SK-N-SH treated with all-trans-retinoic acid at 6 μM for 48 hours (cell line): ENCODE data around the gene CEP120.
"Not testable (repeated sequence)": the region's sequence is repeated elsewhere in the genome, so short reads cannot be mapped to it uniquely, and the experiment has no call there.

Experiments
- ATAC-seq: fragments of 200-7000 bp; cut with Tn5 transposase; 3 replicates; pipeline ENCODE4 v1.9.1; 2020; ENCODE audit warnings: mild to moderate bottlenecking, moderate library complexity
- ARNTL ChIP-seq: fragments of 450-650 bp; formaldehyde crosslinking; IDR thresholded peaks from 2 replicates; pipeline ENCODE4 v1.5.0; 2020; ENCODE audit warnings: low read depth, mild to moderate bottlenecking, moderate library complexity, borderline replicate concordance
- BACH2 ChIP-seq: fragments of 250-450 bp; sonication (Bioruptor Pico); IDR thresholded peaks from 2 replicates; pipeline ENCODE4 v1.9.0; 2021; ENCODE audit warnings: mild to moderate bottlenecking, borderline replicate concordance
- CREB5 ChIP-seq: fragments of 250-450 bp; sonication (Bioruptor Pico); IDR thresholded peaks from 2 replicates; pipeline ENCODE4 v1.5.1; 2020; ENCODE audit warnings: low read depth, mild to moderate bottlenecking, moderate library complexity
- CSDC2 ChIP-seq: fragments of 250-450 bp; sonication (Bioruptor Pico); IDR thresholded peaks from 2 replicates; pipeline ENCODE4 v1.5.0; 2020; ENCODE audit warnings: mild to moderate bottlenecking, moderate library complexity
- GLIS3 ChIP-seq: fragments of 250-450 bp; sonication (Bioruptor Pico); IDR thresholded peaks from 2 replicates; pipeline ENCODE4 v1.5.0; 2020; ENCODE audit warnings: mild to moderate bottlenecking, moderate library complexity
- ISL1 ChIP-seq: fragments of 250-450 bp; sonication (Bioruptor Pico); IDR thresholded peaks from 2 replicates; pipeline ENCODE4 v2.1.2; 2022; ENCODE audit warnings: mild to moderate bottlenecking, moderate library complexity
- OSR1 ChIP-seq: fragments of 250-450 bp; sonication (Bioruptor Pico); IDR thresholded peaks from 2 replicates; pipeline ENCODE4 v1.8.0; 2022; ENCODE audit warnings: moderate library complexity, mild to moderate bottlenecking, inconsistent platforms
- PATZ1 ChIP-seq: fragments of 250-450 bp; sonication (Bioruptor Pico); IDR thresholded peaks from 2 replicates; pipeline ENCODE4 v1.8.0; 2020; ENCODE audit warnings: mild to moderate bottlenecking, moderate library complexity, borderline replicate concordance
- PPARA ChIP-seq: fragments of 250-450 bp; sonication (Bioruptor Pico); IDR thresholded peaks from 2 replicates; pipeline ENCODE4 v1.5.0; 2020; ENCODE audit warnings: mild to moderate bottlenecking, borderline replicate concordance
- RARB ChIP-seq: fragments of 250-450 bp; sonication (Bioruptor Pico); IDR thresholded peaks from 2 replicates; pipeline ENCODE4 v1.8.0; 2021; ENCODE audit warnings: mild to moderate bottlenecking, moderate library complexity
- SNAI2 ChIP-seq: fragments of 250-450 bp; sonication (Bioruptor Pico); IDR thresholded peaks from 2 replicates; pipeline ENCODE4 v1.5.0; 2020; ENCODE audit warnings: mild to moderate bottlenecking, moderate library complexity
- TCF4 ChIP-seq: fragments of 250-450 bp; sonication (Bioruptor Pico); IDR thresholded peaks from 2 replicates; pipeline ENCODE4 v1.8.0; 2021; ENCODE audit warnings: mild to moderate bottlenecking, moderate library complexity, borderline replicate concordance
- TOX ChIP-seq: fragments of 250-450 bp; sonication (Bioruptor Pico); IDR thresholded peaks from 2 replicates; pipeline ENCODE4 v1.8.0; 2021; ENCODE audit warnings: mild to moderate bottlenecking, moderate library complexity, borderline replicate concordance
- ZC3H10 ChIP-seq: fragments of 250-450 bp; sonication (Bioruptor Pico); IDR thresholded peaks from 2 replicates; pipeline ENCODE4 v1.5.1; 2021; ENCODE audit warnings: mild to moderate bottlenecking, moderate library complexity
- ZFP3 ChIP-seq: fragments of 250-450 bp; sonication (Bioruptor Pico); IDR thresholded peaks from 2 replicates; pipeline ENCODE4 v1.5.0; 2020; ENCODE audit warnings: mild to moderate bottlenecking, moderate library complexity
- ZFP30 ChIP-seq: fragments of 450-650 bp; formaldehyde crosslinking; IDR thresholded peaks from 2 replicates; pipeline ENCODE4 v1.5.0; 2022; ENCODE audit warnings: mild to moderate bottlenecking, moderate library complexity
- ZNF565 ChIP-seq: fragments of 450-650 bp; formaldehyde crosslinking; conservative IDR thresholded peaks from 2 replicates; pipeline ENCODE4 v1.5.0; 2020; ENCODE audit warnings: low read depth, mild to moderate bottlenecking, moderate library complexity
- ZNF70 ChIP-seq: fragments of 450-650 bp; formaldehyde crosslinking; IDR thresholded peaks from 2 replicates; pipeline ENCODE4 v1.5.0; 2020; ENCODE audit warnings: mild to moderate bottlenecking, moderate library complexity
- ZNF8 ChIP-seq: fragments of 450-650 bp; formaldehyde crosslinking; IDR thresholded peaks from 2 replicates; pipeline ENCODE4 v1.5.0; 2020; ENCODE audit warnings: mild to moderate bottlenecking, moderate library complexity
- TF ChIP-seq, protein P1 (sequence below): fragments of 250-450 bp; sonication (Bioruptor Pico); IDR thresholded peaks from 2 replicates; pipeline ENCODE4 v1.5.1; 2021; ENCODE audit warnings: mild to moderate bottlenecking, moderate library complexity
- TF ChIP-seq, protein P2 (sequence below): fragments of 250-450 bp; sonication (Bioruptor Pico); IDR thresholded peaks from 2 replicates; pipeline ENCODE4 v1.8.0; 2021; ENCODE audit warnings: low read depth, mild to moderate bottlenecking, moderate library complexity, borderline replicate concordance

CEP120 gene

DNA sequence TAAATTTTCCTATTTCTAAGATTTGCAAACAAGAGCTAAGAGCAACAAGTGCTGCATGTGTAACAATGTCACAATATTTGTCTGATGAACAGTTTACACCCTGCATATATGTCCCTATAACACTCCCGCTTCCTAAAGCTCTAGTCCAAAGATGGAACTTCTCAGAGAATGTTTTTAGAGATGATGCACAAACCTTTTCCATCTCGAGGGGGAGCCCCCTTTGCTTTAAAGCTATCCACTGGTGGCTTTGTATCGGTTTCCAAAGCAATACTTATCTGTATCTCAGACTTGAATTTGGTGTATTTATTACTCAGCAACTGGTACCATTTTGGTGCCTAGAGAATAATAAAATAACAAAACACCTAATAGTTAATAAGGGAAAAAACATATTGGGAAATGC, 11.0 kb downstream of the CEP120 start:
- TF ChIP-seq CSDC2 (no peak), ZFP30 (CRISPR knock-in tag) (no peak), ZNF70 (no peak), ARNTL (no peak)
- no peak for ATAC-seq

DNA sequence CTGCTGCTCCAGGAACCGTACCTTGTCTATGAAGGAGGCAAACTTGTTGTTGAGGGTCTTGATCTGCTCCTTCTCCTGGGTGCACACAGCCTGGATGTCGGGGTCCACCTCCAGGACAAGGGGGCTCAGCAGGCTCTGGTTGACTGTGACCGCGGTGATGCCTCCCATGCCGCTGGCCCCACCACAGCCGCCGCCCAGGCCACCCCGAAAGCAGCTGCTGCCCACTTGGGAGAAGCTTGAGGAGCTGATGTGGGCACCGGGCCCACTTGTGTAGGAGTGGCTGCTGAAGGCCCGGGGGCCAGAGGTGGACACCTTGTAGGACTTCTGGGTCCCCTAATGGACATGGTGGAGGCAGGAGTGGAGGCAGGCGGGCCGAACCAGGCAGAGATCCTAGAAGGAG, 21.2 kb downstream of the CEP120 start:
- ATAC-seq = not testable (repeated sequence)

DNA sequence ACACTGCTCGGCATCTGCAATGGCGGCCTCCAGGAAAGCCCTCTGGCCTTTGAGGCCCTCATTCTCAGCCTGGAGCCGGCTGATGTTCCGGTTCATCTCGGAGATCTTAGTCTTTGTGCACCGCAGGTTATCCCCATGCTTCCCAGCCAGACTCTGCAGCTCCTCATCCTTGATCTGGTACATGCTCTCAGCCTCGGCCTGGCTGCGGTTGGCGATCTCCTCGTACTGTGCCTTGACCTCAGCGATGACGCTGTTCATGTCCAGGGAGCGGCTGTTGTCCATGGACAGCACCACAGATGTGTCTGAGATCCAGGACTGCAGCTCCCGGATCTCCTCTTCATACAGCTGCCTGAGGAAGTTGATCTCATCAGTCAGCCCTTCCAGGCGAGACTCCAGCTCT, 21.9 kb downstream of the CEP120 start:
- TF ChIP-seq PATZ1 (CRISPR knock-in tag) = no peak
- no peak for TF ChIP-seq TOX (CRISPR knock-in tag)
- TF ChIP-seq, protein P1, sequence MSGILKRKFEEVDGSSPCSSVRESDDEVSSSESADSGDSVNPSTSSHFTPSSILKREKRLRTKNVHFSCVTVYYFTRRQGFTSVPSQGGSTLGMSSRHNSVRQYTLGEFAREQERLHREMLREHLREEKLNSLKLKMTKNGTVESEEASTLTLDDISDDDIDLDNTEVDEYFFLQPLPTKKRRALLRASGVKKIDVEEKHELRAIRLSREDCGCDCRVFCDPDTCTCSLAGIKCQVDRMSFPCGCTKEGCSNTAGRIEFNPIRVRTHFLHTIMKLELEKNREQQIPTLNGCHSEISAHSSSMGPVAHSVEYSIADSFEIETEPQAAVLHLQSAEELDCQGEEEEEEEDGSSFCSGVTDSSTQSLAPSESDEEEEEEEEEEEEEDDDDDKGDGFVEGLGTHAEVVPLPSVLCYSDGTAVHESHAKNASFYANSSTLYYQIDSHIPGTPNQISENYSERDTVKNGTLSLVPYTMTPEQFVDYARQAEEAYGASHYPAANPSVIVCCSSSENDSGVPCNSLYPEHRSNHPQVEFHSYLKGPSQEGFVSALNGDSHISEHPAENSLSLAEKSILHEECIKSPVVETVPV (CRISPR knock-in tag) = no peak
- TF ChIP-seq ZFP3 (CRISPR knock-in tag) = no peak
- TF ChIP-seq OSR1 (CRISPR knock-in tag) = no peak
- TF ChIP-seq ISL1 (CRISPR knock-in tag) = no peak
- TF ChIP-seq, all 23 proteins: peak for 0
- ATAC-seq = no peak

DNA sequence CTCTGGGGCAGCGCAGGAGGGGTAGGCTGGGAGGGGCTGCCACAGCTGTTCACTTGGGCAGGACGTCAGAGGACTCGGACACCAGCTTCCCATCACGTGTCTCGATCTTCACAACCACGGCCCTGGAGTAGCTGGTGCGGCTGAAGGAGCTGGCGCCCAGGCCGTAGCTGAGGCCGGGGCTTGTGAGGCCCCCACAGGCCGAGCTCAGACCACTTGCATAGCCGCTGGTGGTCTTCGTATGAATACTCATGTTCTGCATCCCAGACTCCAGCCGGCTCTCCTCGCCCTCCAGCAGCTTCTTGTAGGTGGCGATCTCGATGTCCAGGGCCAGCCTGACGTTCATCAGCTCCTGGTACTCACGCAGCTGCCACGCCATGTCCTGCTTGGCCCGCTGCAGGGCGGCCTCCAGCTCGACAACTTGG, 22.3 kb downstream of the CEP120 start:
- ATAC-seq = not testable (repeated sequence)

GRCh38 chr5:123398058-123398733, 25.0 kb downstream of the CEP120 start:
- no peak for ATAC-seq
- TF ChIP-seq, protein P2, sequence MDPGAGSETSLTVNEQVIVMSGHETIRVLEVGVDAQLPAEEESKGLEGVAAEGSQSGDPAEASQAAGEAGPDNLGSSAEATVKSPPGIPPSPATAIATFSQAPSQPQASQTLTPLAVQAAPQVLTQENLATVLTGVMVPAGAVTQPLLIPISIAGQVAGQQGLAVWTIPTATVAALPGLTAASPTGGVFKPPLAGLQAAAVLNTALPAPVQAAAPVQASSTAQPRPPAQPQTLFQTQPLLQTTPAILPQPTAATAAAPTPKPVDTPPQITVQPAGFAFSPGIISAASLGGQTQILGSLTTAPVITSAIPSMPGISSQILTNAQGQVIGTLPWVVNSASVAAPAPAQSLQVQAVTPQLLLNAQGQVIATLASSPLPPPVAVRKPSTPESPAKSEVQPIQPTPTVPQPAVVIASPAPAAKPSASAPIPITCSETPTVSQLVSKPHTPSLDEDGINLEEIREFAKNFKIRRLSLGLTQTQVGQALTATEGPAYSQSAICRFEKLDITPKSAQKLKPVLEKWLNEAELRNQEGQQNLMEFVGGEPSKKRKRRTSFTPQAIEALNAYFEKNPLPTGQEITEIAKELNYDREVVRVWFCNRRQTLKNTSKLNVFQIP (CRISPR knock-in tag) = no peak
- TF ChIP-seq ZFP30 (CRISPR knock-in tag) (no peak), TOX (CRISPR knock-in tag) (no peak), PATZ1 (CRISPR knock-in tag) (no peak), ZNF70 (no peak), ZNF565 (CRISPR knock-in tag) (no peak), OSR1 (CRISPR knock-in tag) (no peak)
- TF ChIP-seq, protein P1 (CRISPR knock-in tag) = no peak

- no peak for ATAC-seq
- TF ChIP-seq ZC3H10 (CRISPR knock-in tag) = no peak
- no peak for TF ChIP-seq OSR1 (CRISPR knock-in tag)
- no peak for TF ChIP-seq CREB5 (CRISPR knock-in tag)
- TF ChIP-seq CSDC2 = no peak
- TF ChIP-seq GLIS3 (CRISPR knock-in tag) = no peak
- no peak for TF ChIP-seq TCF4 (CRISPR knock-in tag)
- TF ChIP-seq ZNF70 = no peak
- TF ChIP-seq, protein P1 (CRISPR knock-in tag) = no peak
- no peak for TF ChIP-seq RARB (CRISPR knock-in tag)
- TF ChIP-seq ZNF8 = no peak
- no peak for TF ChIP-seq PPARA (CRISPR knock-in tag)
- TF ChIP-seq SNAI2 = no peak
- TF ChIP-seq ARNTL = no peak
- TF ChIP-seq ZNF565 (CRISPR knock-in tag) = no peak
- TF ChIP-seq ISL1 (CRISPR knock-in tag) = no peak
- TF ChIP-seq TOX (CRISPR knock-in tag) = no peak
- no peak for TF ChIP-seq BACH2
These were observed 25.7 kb downstream of the CEP120 start for GRCh38 chr5:123397538-123397937.
